Esophagus muscularis mucosa (tissue), 4 donors: Measurements from ENCODE around the gene ZKSCAN2. TPM values are rescaled to one million over a fixed set of nuclear protein-coding genes. Genes with fewer than 3 reads are reported as not detected.

Source experiments
- DNase-seq: peaks from one replicate; pipeline ENCODE4 v3.0.0-alpha.2; 2017; ENCODE audit errors: extremely low spot score
- H3K27ac ChIP-seq, 4 donors: fragments of 200-600 bp; sonication (generic); replicated peaks in 1 of 4; 1 replicate in 3 of 4; 2 replicates in 1 of 4; pipeline ENCODE4 v1.5.1; 2016 to 2019; ENCODE audit warnings: mild to moderate bottlenecking in 1 of 4
- H3K27me3 ChIP-seq, 4 donors: fragments of 200-600 bp; sonication (generic); one replicate each; pipeline versions ENCODE4 v1.5.1 to v1.6.0; 2016 to 2019
- H3K36me3 ChIP-seq, 4 donors: fragments of 200-600 bp; sonication (generic); one replicate each; pipeline ENCODE4 v1.5.1; 2016 to 2019
- H3K4me1 ChIP-seq, 4 donors: fragments of 200-600 bp; sonication (generic); one replicate each; pipeline ENCODE4 v1.5.1; 2016 to 2019
- H3K4me3 ChIP-seq, 4 donors: fragments of 200-600 bp; sonication (generic); 1 replicate in 2 of 4; 2 replicates in 2 of 4; pipeline ENCODE4 v1.5.1; 2016 to 2019; ENCODE audit warnings: mild to moderate bottlenecking in 4 of 4, moderate library complexity in 1 of 4
- H3K9me3 ChIP-seq, 4 donors: fragments of 200-600 bp; sonication (generic); 1 replicate in 3 of 4; 2 replicates in 1 of 4; pipeline ENCODE4 v1.5.1; 2016 to 2019
- EP300 ChIP-seq: sonication (generic); formaldehyde crosslinking; IDR thresholded peaks from one replicate; pipeline ENCODE4 v1.6.1; 2017; ENCODE audit warnings: antibody characterized with exemption
- POLR2A ChIP-seq: fragments of 450-650 bp; IDR thresholded peaks from one replicate; pipeline ENCODE4 v1.6.1; 2017; ENCODE audit warnings: antibody characterized with exemption, moderate library complexity, mild to moderate bottlenecking, low read depth
- POLR2AphosphoS5 ChIP-seq, 2 donors: sonication (generic); formaldehyde crosslinking; IDR thresholded peaks; one replicate each; pipeline ENCODE4 v1.6.1; 2017; ENCODE audit warnings: antibody characterized with exemption in 2 of 2
- WGBS: methylation state at CpG from one replicate; pipeline ENCODE4 v1.1.5; 2018; 5-methylcytosine and 5-hydroxymethylcytosine counted together
- intact Hi-C: fragments of 100-400 bp; cut with DNase I; formaldehyde crosslinking; loops from one replicate; pipeline ENCODE4 v1.15.1; 2023
- total RNA-seq, 4 donors: library from RNA; depleted of rRNA; stranded (reverse); fragments of >200 nt; gene quantifications; one replicate each; pipeline versions ENCODE4 v1.1.0 to v1.2.1, GENCODE V29; 2016
- TF ChIP-seq, protein P1 (sequence below), 3 experiments: fragments of 200-600 bp in 2 of 3; fragments of 450-650 bp in 1 of 3; sonication (generic) in 2 of 3; IDR thresholded peaks; one replicate each; pipeline ENCODE4 v1.5.1; 2017 to 2019; ENCODE audit warnings: antibody characterized with exemption in 3 of 3, mild to moderate bottlenecking in 2 of 3, moderate library complexity in 1 of 3

The ZKSCAN2 gene
- total RNA-seq, 4 donors from 2014 or later, result 3.7 to 5.3 (median 4.5) TPM

DNA sequence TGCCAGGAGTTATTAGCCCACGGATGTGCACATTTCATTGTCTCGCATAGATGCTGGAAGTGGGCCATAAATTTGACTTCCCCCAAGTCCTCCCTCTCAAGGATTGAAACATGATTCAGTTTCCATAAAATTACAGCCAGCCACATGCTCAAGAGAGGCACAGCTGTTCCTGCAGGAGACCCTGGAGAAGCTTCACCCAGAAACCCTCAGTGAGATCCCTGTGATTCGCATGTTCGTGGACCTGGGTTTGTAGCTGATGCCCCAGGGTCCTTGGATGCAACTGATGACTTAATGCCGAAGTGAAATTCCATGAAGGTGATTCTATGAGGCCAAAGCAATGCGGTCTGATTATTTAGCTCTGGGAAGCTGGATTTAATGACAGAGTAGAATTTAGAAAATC, 65.5 kb downstream of the ZKSCAN2 start:
- TF ChIP-seq, protein P1, sequence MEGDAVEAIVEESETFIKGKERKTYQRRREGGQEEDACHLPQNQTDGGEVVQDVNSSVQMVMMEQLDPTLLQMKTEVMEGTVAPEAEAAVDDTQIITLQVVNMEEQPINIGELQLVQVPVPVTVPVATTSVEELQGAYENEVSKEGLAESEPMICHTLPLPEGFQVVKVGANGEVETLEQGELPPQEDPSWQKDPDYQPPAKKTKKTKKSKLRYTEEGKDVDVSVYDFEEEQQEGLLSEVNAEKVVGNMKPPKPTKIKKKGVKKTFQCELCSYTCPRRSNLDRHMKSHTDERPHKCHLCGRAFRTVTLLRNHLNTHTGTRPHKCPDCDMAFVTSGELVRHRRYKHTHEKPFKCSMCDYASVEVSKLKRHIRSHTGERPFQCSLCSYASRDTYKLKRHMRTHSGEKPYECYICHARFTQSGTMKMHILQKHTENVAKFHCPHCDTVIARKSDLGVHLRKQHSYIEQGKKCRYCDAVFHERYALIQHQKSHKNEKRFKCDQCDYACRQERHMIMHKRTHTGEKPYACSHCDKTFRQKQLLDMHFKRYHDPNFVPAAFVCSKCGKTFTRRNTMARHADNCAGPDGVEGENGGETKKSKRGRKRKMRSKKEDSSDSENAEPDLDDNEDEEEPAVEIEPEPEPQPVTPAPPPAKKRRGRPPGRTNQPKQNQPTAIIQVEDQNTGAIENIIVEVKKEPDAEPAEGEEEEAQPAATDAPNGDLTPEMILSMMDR (IDR thresholded peaks at IDR 0.05), result no peak
- no peak for TF ChIP-seq POLR2AphosphoS5 (IDR thresholded peaks at IDR 0.05)
- no peak for TF ChIP-seq EP300
- no peak for TF ChIP-seq POLR2A
- no peaks in the 10 kb centered on the region for H3K4me1 ChIP-seq
- intact Hi-C loops, result no loop called here
- H3K36me3 ChIP-seq, result no peaks in the 10 kb centered on the region
- no peak for DNase-seq
- H3K27me3 ChIP-seq, result no peaks in the 10 kb centered on the region
- 71% methylated on average over 6 of the region's 6 CpGs for WGBS
- H3K27ac ChIP-seq, result no peak overlapping the region
- no peaks in the 10 kb centered on the region for H3K9me3 ChIP-seq
- no peak overlapping the region for H3K4me3 ChIP-seq

DNA sequence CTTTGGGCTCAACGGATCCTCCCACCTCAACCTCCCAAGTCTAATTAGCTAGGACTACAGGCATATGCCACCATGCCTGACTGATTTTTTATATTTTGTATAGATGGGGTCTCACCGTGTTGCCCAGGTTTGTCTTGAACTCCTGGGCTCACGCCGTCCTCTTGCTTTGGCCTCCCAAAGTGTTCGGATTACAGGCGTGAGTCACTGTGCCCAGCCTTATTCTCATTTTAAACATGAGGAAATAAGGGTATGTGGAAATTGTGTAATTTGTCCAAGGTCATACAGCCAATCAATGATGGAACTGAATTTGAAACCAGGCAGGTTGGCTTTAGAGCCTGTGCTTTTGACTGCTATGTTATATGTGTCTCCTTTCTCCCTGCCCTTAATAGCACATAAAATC, 68.3 kb downstream of the ZKSCAN2 start:
- intact Hi-C loops, result no loop called here
- 90% methylated on average over 6 of the region's 6 CpGs for WGBS
- TF ChIP-seq EP300, result no peak
- TF ChIP-seq, protein P1 (IDR thresholded peaks at IDR 0.05), result no peak
- TF ChIP-seq POLR2AphosphoS5 (IDR thresholded peaks at IDR 0.05), result no peak
- TF ChIP-seq POLR2A, result no peak

DNA sequence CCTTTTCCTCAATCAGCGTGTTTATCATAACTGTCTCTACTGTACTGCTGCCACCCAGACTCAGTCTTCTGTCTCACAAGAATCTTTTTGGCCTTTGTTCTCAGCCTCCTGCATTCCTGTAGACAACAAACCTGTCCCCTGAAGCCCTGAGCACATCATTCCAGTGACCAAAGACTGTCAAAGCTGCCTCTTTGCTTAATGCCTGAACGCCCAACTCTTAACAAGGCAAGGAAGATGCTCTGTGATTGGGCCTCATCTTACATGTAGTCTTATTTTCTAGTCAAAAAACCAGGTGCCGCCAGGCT, 70.2 kb downstream of the ZKSCAN2 start:
- DNase-seq, result no peak
- intact Hi-C loops, result no loop called here
- WGBS, result 94% methylated on average over 3 of the region's 3 CpGs
- no peak for TF ChIP-seq POLR2A
- TF ChIP-seq, protein P1 (IDR thresholded peaks at IDR 0.05), result no peak
- H3K4me3 ChIP-seq, result no peak overlapping the region
- H3K27ac ChIP-seq, result no peak overlapping the region
- H3K9me3 ChIP-seq, result no peaks in the 10 kb centered on the region
- H3K36me3 ChIP-seq, result no peaks in the 10 kb centered on the region
- H3K4me1 ChIP-seq, result no peaks in the 10 kb centered on the region
- H3K27me3 ChIP-seq, result no peaks in the 10 kb centered on the region

More for the DNA sequence above, 68.3 kb downstream of the ZKSCAN2 start:
- H3K36me3 ChIP-seq, result no peaks in the 10 kb centered on the region
- no peaks in the 10 kb centered on the region for H3K9me3 ChIP-seq
- no peaks in the 10 kb centered on the region for H3K27me3 ChIP-seq
- H3K4me3 ChIP-seq, result no peak overlapping the region
- H3K4me1 ChIP-seq, result no peaks in the 10 kb centered on the region
- no peak for DNase-seq
- H3K27ac ChIP-seq, result no peak overlapping the region

Other genes with a start within 250 kb of the ZKSCAN2 start
- gene ARHGAP17, start 242.5 kb downstream of the ZKSCAN2 start, total RNA-seq, result 10 to 100 TPM; 33.6 to 44.9 (median 38.4) TPM
- 10 to 100 TPM; 10.8 to 24.5 (median 18.0) TPM for gene LCMT1, start 146.1 kb downstream of the ZKSCAN2 start, total RNA-seq
- 1 to 10 TPM in 1 of 4 donors, under 1 TPM in 1, not detected in 2; 0.40 to 1.7 TPM for gene AQP8, start 40.9 kb downstream of the ZKSCAN2 start, total RNA-seq